Subcutaneous abdominal adipose tissue (tissue), 5 donors: ENCODE measurements around the gene UBE2J1.
A peak's percentile ranks its signal among the peaks of the same experiment; 100 is the strongest.

ENCODE experiments used
- H3K27ac ChIP-seq: one replicate; pipeline ENCODE4 v1.7.0; 2013; ENCODE audit warnings: low read depth, mild to moderate bottlenecking, inconsistent platforms, low read length, moderate library complexity
- H3K27me3 ChIP-seq, 5 donors: one replicate each; pipeline ENCODE4 v1.7.0; 2013; ENCODE audit warnings: low read length in 5 of 5, inconsistent platforms in 1 of 5; ENCODE audit not compliant: control insufficient read depth in 5 of 5, insufficient read depth in 4 of 5
- H3K36me3 ChIP-seq, 5 donors: one replicate each; pipeline ENCODE4 v1.7.0; 2013; ENCODE audit warnings: low read length in 5 of 5; ENCODE audit not compliant: control insufficient read depth in 5 of 5, insufficient read depth in 5 of 5
- H3K4me1 ChIP-seq, 5 donors: one replicate each; pipeline ENCODE4 v1.7.0; 2013; ENCODE audit warnings: low read length in 5 of 5, mild to moderate bottlenecking in 3 of 5, moderate library complexity in 1 of 5; ENCODE audit not compliant: control insufficient read depth in 5 of 5, insufficient read depth in 5 of 5
- H3K4me3 ChIP-seq, 5 donors: one replicate each; pipeline ENCODE4 v1.7.0; 2013; ENCODE audit warnings: low read length in 5 of 5, low read depth in 1 of 5
- H3K9ac ChIP-seq, 5 donors: one replicate each; pipeline ENCODE4 v1.7.0; 2013; ENCODE audit warnings: low read length in 5 of 5, mild to moderate bottlenecking in 4 of 5, moderate library complexity in 3 of 5
- H3K9me3 ChIP-seq, 5 donors: one replicate each; pipeline ENCODE4 v1.7.0; 2013; ENCODE audit warnings: low read length in 5 of 5; ENCODE audit not compliant: control insufficient read depth in 5 of 5
- donor health status: healthy.
- donor health status: healthy.
- donor health status: healthy.
- donor health status: healthy.
- donor health status: healthy.

UBE2J1 gene

DNA sequence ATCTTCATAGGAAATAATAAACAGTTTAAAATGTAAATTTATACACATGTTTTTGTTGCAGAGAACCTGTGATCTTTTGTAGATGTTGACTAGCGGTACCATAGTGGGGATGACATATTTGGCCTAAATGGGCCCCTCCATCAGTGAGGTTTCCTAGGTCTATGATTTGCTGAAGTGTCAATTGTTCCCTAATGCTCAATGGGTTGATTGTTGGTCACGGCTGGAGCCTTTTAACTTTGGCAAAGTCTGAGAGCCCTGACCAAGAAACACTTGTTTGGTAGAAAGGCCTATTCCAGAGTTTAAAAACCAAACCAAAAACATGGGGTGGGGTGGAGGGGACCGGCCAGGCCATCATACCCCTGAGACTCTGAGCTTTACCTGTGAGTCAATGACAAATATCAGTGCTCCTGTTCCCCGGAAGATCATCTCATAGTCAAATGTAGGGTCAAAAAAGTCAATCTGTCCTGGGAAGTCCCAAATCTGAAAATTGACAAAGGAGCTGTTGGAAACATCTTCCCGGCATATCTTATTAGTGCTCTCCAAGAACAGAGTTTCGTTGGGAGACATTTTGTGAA, 34.5 kb upstream of the UBE2J1 start:
- H3K9me3 ChIP-seq: no peaks in the 10 kb centered on the region
- no peak overlapping the region for H3K9ac ChIP-seq

DNA sequence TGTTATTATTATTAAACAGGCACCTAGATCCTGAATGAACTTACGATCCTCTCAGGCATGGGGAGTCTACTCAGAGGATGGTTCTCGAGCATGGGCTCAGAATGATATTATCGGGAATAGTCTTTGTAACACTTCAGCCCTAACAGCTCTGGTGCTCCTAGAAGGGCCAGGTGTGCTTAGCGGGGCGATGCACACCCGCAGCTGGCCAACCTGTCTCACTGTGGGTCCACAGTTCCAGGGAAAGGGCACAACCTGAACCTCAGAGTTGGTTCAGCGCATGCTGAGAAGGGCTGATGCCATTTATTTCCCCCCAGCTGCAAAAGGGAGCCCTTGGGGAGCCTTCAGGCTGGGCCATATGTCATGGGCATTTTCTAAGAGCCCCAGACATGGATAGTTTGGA, 33.3 kb upstream of the UBE2J1 start:
- Histone ChIP-seq H3K4me3 (no peak overlapping the region), H3K27ac (no peak overlapping the region), H3K9ac (no peak overlapping the region)

More for the DNA sequence above, 34.5 kb upstream of the UBE2J1 start:
- no peaks in the 10 kb centered on the region for H3K4me1 ChIP-seq
- H3K4me3 ChIP-seq: no peak overlapping the region
- no peak overlapping the region for H3K27ac ChIP-seq
- H3K36me3 ChIP-seq: peaks cover 0 to 4% (median 0%) of the 10 kb centered on the region in 5 donors
- H3K27me3 ChIP-seq: no peaks in the 10 kb centered on the region

GRCh38 chr6:89385156-89385667, 32.7 kb upstream of the UBE2J1 start:
- Histone ChIP-seq H3K36me3 (peaks cover 0 to 4% (median 0%) of the 10 kb centered on the region in 5 donors), H3K9me3 (no peaks in the 10 kb centered on the region), H3K27ac (no peak overlapping the region), H3K4me1 (no peaks in the 10 kb centered on the region), H3K27me3 (no peaks in the 10 kb centered on the region), H3K4me3 (no peak overlapping the region), H3K9ac (no peak overlapping the region)

More for the DNA sequence above, 33.3 kb upstream of the UBE2J1 start:
- Histone ChIP-seq H3K4me1 (no peaks in the 10 kb centered on the region), H3K9me3 (no peaks in the 10 kb centered on the region), H3K27me3 (no peaks in the 10 kb centered on the region), H3K36me3 (peaks cover 0 to 4% (median 0%) of the 10 kb centered on the region in 5 donors)

DNA sequence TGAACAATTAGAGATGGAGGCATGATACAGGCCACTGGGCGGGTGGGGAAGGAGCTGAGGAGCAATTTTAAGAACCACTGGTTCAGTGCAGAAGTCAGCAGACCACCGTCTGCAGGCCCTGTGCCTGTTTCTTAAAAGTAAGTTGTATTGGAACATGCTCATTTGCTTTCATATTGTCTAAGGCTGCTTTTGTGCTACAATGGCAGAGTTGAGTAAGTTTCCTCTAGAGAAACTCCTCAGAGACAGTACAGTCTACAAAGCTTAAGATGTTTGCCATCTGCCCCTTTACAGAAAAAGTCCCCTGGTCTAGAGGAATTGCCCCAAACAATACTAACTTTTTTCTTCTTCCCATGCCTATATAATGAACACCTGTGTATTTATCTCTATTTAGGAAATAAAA, 28.5 kb upstream of the UBE2J1 start:
- Histone ChIP-seq H3K36me3 (peaks cover 0 to 6% (median 0%) of the 10 kb centered on the region in 5 donors), H3K9me3 (no peaks in the 10 kb centered on the region), H3K27me3 (no peaks in the 10 kb centered on the region), H3K27ac (no peak overlapping the region), H3K9ac (no peak overlapping the region), H3K4me1 (no peaks in the 10 kb centered on the region), H3K4me3 (no peak overlapping the region)

DNA sequence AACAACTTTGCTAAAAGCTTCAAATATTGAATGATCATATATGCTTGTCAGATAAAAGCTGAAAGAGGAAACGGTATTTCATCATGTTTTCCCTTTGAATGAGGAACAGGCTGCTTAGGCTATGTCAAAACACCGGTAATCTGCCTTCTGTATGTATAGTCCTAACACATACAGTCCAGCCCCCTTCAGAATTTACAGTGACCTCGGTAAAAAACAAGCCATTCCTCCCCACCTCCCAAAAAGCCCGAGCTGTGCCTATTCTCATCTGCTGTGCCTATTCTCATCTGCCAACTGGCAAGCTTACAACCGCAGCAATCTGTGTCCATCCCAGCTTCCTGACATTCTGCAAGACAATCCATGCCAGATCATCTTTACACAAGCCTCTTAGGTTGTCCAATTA, 26.8 kb upstream of the UBE2J1 start:
- no peaks in the 10 kb centered on the region for H3K27me3 ChIP-seq
- H3K9ac ChIP-seq: no peak overlapping the region
- H3K36me3 ChIP-seq: peaks cover 0 to 6% (median 0%) of the 10 kb centered on the region in 5 donors
- H3K9me3 ChIP-seq: no peaks in the 10 kb centered on the region
- H3K4me3 ChIP-seq: no peak overlapping the region
- no peak overlapping the region for H3K27ac ChIP-seq
- no peaks in the 10 kb centered on the region for H3K4me1 ChIP-seq

- no peaks in the 10 kb centered on the region for H3K4me1 ChIP-seq
- no peak overlapping the region for H3K9ac ChIP-seq
- no peaks in the 10 kb centered on the region for H3K27me3 ChIP-seq
- H3K4me3 ChIP-seq: no peak overlapping the region
- H3K27ac ChIP-seq: no peak overlapping the region
- no peaks in the 10 kb centered on the region for H3K9me3 ChIP-seq
- H3K36me3 ChIP-seq: peaks cover 0 to 6% (median 0%) of the 10 kb centered on the region in 5 donors
These were observed 26.1 kb upstream of the UBE2J1 start for GRCh38 chr6:89378628-89379027.

- Histone ChIP-seq H3K9ac (no peak overlapping the region), H3K4me3 (no peak overlapping the region), H3K4me1 (peaks cover 0 to 6% (median 4%) of the 10 kb centered on the region in 5 donors), H3K27me3 (no peaks in the 10 kb centered on the region), H3K36me3 (peaks cover 0 to 6% (median 0%) of the 10 kb centered on the region in 5 donors), H3K9me3 (no peaks in the 10 kb centered on the region), H3K27ac (no peak overlapping the region)
These were observed 23.1 kb upstream of the UBE2J1 start for GRCh38 chr6:89375427-89376267.

- no peaks in the 10 kb centered on the region for H3K9me3 ChIP-seq
- no peaks in the 10 kb centered on the region for H3K27me3 ChIP-seq
- H3K4me1 ChIP-seq: peaks cover 0 to 6% (median 4%) of the 10 kb centered on the region in 5 donors
- peaks cover 0 to 6% (median 0%) of the 10 kb centered on the region in 5 donors for H3K36me3 ChIP-seq
- no peak overlapping the region for H3K4me3 ChIP-seq
- H3K27ac ChIP-seq: no peak overlapping the region
- H3K9ac ChIP-seq: no peak overlapping the region
These were observed 20.0 kb upstream of the UBE2J1 start for GRCh38 chr6:89372506-89372901.

- no peaks in the 10 kb centered on the region for H3K27me3 ChIP-seq
- peaks cover 0 to 6% (median 4%) of the 10 kb centered on the region in 5 donors for H3K4me1 ChIP-seq
- H3K9ac ChIP-seq: no peak overlapping the region
- H3K4me3 ChIP-seq: no peak overlapping the region
- peaks cover 0 to 6% (median 0%) of the 10 kb centered on the region in 5 donors for H3K36me3 ChIP-seq
- H3K27ac ChIP-seq: no peak overlapping the region
- no peaks in the 10 kb centered on the region for H3K9me3 ChIP-seq
These were observed 19.5 kb upstream of the UBE2J1 start for GRCh38 chr6:89371849-89372505.

GRCh38 chr6:89368999-89369398, 16.5 kb upstream of the UBE2J1 start:
- Histone ChIP-seq H3K4me3 (no peak overlapping the region), H3K27me3 (no peaks in the 10 kb centered on the region), H3K36me3 (no peaks in the 10 kb centered on the region), H3K27ac (peak overlapping the region; percentile 13), H3K9ac (no peak overlapping the region), H3K4me1 (peaks cover 0 to 6% (median 4%) of the 10 kb centered on the region in 5 donors), H3K9me3 (no peaks in the 10 kb centered on the region)
